Activated naive CD4-positive, alpha-beta T cell treated with Interleukin-2 at 50 U/mL for 16 hours (primary cell): ENCODE measurements around the gene TUT4.

ENCODE experiments used
- DNase-seq: peaks from one replicate; pipeline ENCODE4 v3.0.0-alpha.2; 2020

Gene TUT4

DNA sequence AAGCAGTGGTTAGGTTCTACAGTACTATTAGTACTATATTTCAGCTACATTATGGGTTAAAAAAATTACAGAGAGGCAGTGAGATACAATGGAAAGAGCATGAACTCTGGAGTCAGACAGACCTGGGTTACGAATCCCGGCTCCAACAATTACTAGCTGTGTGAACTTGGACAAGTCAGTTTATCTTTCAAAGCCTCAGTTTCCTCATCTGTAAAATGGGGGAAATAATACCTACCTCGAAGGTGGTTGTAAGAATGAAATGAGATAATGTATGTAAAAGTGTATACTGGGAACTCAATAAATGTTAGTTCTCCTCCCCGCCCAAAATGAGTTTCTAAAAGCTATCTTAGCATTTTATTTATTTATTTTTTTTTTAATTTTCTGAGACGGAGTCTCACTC lies 89.0 kb downstream of the TUT4 start:
- DNase-seq: no peak

DNA sequence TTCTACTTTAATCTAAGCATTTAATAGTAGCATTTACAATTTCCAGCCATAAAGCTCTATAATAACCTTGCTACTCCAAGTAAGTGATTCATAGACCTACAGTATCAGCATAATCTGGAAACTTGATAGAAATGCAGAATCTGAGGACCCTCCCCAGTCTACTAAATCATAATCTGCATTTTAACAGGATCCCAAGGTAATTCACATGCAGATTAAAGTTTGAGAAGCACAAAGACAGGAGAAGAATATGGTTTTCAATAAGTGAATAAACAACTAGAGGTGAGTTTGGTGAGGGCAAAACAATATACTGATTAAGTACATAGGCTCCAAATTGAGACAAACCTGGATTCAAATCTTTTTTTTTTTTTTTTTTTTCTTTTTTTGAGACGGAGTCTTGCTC lies 91.1 kb downstream of the TUT4 start:
- DNase-seq: no peak

DNA sequence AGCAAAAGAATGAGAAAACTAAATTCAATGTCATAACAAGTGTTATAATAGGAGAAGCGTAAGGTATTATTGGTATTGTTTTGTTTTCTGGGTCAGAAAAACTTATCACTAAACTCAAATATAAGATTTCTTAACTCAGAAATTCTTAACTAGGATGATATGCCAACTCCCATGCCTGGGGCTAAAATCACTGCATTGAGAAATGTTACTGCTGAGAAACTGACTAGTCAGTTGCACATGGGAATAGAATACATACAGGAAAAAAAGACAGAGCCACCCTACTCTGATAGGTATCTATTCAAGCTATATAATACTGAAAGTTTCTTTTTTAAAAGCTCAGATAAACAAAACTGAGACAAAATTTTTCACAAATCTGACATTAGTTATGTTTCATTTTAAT lies 92.2 kb downstream of the TUT4 start:
- DNase-seq: no peak

DNA sequence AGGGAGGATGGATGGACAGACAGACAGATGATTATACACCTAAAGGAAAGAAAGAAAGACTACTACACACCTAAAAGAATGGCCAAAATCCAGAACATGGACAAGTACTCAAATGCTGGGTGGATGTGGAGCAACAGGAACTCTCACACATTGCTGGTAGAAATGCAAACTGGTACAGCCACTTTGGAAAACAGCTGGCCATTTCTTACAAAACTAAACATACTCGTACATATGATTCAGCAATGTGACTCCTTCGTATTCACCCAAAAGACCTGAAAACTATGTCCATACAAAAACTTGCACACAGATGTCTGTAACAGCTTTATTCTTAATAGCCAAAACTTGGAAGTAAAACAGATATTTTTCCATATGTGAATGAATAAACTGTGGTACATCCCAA lies 97.2 kb downstream of the TUT4 start:
- no peak for DNase-seq

DNA sequence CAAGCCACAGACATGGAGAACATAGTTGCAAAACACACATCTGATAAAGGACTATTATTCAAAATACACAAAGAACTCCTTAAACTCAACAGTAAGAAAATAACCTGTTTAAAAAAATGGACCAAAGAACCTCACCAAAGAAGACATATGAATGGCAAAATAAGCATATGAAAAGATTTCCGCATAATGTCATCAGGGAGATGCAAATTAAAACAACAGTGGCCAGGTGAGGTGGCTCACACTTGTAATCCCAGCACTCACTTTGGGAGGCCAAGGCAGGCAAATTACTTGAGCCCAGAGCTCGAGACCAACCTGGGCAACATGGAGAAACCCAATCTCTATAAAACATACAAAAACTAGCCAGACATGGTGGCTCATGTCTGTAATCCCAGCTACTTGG lies 98.1 kb downstream of the TUT4 start:
- no peak for DNase-seq

DNA sequence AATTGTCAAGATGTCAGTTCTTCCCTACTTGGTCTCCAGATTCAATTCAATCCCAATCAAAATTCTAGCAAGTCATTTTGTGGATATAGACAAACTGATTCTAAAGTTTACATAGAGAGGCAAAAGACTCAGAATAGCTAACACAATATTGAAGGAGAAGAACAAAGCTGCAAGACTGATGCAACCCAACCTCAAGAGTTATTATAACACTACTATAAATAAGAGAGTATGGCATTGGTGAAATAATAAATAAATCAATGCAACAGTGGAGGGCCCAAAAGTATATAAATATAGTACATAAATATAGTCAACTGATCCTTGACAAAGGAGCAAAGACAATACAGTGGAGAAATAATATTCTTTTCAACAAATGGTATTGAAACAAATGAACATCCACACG lies 98.8 kb downstream of the TUT4 start:
- DNase-seq: no peak

DNA sequence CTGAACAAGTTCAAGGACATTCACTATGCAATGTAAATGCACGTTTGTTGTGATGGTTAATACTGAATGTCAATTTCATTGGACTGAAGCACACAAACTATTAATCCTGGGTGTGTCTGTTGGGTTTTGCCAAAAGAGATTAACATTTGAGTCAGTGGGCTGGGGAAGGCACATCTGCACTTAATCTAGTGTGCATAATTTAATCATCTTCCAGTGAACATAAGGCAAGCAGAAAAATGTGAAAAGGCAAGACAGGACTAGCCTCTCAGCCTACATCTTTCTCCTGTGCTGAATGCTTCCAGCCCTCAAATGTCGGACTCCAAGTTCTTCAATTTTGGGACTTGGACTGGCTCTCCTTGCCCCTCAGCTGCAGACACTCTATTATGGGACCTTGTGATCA lies 108.4 kb downstream of the TUT4 start:
- DNase-seq: no peak

DNA sequence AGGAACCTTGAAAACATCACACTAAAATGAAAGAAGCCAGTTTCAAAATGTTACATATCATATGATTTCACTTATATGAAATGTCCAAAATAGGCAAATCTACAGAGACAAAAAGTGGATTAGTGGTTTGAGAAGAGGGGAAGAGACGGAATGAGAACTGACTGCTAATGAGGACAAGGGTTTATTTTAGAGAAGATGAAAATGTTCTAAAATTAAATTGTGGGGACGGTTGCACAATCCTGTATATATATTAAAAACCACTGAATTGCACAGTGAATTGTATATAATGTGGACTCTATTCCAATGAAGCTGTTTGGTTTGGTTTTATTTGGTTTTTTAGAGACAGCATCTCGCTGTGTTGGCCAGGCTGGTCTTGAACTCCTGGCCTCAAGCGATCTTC lies 112.9 kb downstream of the TUT4 start:
- no peak for DNase-seq

DNA sequence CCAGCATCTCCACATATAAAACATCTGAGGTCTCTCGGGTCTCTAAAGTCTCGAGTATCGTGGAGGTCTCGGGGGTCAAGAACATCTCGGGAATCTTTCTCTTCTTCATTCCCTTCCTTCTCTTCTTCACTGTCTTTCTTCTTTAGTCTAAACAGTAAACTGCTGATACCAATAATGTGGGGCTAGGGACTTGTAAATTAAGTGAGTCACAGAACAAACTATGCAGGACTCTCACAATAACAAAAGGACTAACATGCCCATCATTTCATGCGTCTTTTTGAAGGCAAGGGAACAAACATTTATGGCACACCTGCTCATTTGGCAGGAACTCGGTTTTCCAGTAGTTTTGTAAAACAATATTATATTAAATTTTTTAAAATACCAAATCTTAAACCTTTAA lies 116.1 kb downstream of the TUT4 start:
- no peak for DNase-seq

DNA sequence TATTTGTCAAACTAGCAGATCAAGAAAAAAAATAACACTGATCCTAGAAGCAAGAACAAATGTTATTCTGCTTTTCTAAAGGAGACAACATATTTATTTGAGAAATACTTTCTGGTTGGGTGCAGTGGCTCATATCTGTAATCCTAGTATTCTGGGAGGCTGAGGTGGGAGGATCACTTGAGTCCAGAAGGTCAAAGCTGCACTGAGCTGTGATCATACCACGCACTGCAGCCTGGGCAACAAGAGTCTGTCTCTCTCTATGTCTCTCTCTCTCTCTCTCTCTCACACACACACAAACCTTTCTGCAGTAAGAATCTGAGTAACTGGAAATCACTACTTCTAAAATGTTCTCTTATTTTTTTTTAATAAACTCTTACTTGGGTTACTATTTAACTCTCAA lies 117.2 kb downstream of the TUT4 start:
- DNase-seq: no peak

DNA sequence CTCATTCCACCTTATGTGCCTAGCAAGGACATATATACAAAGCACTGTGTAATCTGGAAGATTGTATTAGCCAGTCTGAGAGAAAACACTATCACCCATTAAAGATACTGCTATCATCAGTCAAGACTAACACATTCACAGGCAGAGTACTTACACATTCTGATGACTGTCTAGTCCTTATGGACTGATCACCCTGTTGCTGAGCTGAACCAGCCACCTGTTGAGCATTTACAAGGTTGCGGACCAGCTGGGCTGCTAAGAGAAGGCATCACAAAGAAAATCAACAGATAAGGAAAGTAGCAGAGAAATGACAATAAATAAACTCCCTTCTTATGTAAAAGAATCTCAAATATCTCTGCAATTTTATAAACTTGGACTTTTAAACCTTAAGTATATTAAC lies 117.7 kb downstream of the TUT4 start:
- no peak for DNase-seq

DNA sequence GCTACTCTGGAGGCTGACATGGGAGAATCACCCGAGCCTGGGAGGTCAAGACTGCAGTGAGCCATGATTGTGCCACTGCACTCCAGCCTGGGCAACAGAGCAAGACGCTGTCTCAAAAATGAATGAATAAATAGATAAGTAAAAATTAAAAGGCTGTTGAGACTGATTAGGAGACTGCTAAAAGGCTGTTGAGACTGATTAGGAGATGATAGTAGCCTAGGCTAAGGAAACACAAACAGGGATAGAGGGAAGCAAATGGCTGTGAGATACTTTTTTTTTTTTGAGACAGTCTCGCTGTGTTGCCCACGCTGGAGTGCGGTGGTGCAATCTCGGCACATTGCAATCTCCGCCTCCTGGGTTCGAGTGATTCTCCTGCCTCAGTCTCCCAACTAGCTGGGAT lies 120.1 kb downstream of the TUT4 start:
- no peak for DNase-seq

DNA sequence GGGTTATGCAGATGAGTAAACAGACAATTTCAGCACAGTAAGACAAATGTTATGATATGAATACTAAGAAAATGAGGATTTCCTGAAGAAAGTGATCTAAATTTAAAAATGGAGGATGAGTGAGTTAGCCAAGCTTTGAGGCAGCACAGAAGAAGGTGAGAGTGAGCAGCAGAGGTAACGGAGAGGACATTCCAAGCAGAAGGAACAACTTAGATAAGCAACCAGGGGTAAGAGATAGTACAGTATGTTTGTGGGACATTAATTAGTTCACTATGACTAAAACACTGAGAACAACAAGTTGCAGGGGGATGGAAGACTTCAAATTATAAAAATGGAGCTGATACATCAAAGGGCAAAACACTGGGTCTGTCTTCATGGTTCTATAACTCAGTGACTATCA lies 125.7 kb downstream of the TUT4 start:
- no peak for DNase-seq

DNA sequence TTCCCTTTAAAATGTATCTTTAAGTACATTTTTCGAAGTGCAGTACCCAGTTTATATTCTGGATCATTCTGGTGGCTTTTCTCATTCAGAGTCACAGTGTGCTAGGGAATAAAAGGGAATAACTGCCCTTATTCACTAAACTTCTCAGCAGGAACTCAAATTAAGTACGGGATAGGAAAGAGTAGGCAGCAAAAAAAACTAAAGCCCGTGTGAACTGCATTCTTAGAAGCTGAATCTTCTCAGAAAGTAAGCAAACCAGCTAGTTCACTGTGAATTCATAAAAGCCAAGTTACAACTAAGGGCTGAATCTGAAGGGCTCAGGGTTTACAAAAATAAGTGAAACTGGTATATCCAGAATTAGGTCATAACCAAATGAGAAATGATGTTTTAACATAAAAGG lies 126.5 kb downstream of the TUT4 start:
- DNase-seq: no peak

DNA sequence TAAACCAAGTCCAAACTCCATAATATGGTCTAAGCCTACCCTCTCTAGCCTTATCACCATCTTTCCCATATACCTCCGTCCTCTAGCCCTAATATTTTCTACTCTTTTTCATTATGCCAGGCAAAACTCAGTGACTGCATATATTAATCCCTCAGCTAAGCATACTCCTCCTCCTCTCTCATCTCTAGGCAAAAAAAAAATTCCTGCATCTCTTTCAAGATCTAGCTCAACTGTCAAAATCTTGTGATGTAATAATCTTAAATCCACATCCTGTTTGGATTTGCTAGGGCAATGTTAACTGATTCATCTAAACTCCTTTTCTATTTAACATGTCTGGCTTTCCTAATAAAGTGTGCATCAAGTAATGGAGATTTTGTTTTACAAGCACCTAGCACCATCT lies 128.1 kb downstream of the TUT4 start:
- DNase-seq: no peak

DNA sequence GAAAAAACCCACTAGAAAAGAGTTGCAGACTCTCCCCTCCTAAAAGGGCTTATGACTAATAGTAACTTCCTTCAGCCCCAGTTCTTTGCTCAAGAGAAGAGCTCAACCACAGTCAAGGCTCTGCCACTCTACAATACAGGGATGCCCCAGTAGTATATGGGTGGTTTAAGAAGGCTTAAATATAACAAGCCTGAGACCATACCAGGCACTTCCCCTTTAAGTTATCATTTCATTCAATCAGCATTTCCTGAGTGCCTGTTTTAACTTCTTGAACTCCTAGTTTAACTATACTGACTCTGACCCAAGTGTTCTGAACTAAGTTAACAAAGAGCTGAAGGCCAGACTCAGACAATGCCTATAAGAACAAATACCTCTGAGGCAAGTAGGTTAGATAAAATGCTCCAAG lies 128.7 kb downstream of the TUT4 start:
- peak; percentile 21 for DNase-seq

DNA sequence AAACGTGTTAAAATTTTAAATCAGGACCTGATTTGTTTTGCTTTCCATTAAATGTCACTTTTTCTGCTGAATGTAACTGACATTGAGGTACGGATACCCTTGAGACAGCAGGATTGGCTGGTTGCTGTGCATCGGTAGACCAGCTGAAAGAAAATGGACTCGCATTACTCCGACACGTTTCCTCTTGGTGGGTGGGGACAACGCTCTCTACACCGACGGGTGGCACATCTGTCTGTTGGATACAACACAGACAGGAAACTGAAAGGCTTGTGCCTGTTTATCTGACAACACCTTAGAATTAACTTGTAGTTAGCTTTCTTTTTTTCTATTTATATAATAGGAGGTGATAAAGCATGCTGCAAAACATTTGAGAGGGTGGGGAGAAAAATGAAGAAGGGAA lies 129.1 kb downstream of the TUT4 start:
- peak; percentile 67 for DNase-seq

DNA sequence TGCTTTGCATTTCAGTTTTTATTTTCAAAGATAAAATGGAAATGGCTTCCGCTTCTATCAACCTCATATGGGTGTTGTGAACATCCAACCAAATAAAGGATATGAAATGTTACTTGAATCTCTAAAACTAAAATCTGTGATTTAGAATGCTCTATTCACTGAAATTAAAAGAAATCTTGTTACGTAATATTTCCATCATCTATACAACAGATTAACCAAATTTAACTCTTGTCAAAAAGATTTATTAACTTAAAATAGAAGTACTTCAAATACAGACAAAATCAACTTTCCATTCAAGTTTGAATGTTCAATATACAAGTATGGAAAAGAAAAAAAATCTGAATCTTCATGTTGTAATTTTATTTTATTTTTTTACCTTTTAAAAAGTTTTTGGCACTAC lies 129.8 kb downstream of the TUT4 start:
- no peak for DNase-seq

DNA sequence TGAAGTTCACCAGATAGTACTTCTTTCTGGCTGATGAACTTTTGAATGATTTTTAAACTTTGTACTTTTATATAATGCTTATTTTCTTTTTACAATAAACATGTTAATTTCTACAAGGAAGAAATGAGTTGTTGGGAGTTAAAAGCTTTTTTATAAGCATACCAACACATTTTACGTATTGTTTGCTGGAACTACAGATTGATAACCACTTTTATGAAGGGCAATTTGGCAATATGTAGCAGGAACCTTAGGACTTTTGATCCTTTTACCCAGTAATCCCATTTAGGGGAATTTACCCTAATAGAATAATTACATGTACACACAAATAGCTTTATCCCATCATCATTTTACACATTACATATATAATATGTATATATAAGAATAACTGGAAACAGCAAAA lies 132.2 kb downstream of the TUT4 start:
- no peak for DNase-seq

DNA sequence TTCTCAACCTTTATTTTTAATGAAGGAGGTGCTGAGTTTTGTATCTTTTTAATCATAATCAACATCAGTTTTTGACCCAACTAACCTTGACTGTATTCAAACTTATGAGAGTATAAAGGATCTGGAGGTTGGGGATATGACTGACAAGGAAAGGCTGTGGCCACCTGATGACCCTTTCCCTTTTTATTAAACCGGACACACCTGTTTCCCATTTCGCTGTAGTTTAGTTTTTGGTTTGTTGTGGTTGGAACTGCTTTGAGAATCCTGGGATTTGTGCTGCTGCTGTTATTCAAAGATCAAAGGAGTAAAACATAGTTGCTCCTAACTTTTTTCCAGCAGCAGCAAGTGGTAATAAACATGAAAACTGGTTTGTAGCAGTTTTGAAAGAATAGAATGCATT lies 136.1 kb downstream of the TUT4 start:
- DNase-seq: no peak

DNA sequence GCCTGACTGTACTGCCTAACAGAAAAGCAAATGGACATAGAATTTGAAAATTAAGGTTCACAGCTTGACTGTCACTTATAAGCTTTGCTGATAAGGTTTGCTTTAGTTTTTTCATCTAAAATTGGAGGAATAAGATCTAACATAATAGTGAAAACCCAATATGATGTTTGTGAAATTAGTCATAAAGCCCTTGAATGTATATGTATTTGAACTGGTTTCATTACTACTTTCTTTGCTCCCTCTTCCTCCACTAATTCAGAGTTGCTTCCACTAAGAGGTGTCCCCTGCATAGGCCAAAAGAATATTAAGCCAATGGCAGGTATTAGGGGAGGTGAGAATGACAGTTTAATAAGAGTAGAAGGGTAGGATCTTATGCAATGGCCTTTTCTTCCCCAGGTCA lies 137.9 kb downstream of the TUT4 start:
- no peak for DNase-seq

DNA sequence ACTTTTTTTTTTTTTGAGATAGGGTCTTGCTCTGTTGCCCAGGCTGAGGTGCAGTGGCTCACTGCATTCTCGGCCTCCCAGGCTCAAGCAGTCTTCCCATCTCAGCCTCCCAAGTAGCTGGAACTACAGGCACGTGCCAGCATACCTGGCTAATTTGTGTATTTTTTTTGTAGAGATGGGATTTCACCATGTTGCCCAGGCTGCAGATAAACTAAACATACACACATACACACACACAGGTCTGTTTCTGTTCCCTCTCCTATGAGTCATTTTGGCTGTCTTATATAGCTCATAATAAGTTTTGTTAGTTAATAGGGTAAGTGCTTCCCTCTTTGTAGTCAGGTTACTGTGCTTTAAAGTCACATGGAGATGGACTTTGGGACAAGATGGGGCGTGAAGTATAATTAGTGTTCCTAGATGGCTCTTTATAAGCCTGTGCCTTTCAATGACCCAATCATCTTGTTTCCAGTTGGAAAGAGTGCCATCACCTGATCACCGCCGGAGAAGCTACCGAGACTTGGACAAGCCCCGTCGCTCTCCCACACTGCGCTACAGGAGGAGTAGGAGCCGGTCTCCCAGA lies 139.4 kb downstream of the TUT4 start:
- no peak for DNase-seq

DNA sequence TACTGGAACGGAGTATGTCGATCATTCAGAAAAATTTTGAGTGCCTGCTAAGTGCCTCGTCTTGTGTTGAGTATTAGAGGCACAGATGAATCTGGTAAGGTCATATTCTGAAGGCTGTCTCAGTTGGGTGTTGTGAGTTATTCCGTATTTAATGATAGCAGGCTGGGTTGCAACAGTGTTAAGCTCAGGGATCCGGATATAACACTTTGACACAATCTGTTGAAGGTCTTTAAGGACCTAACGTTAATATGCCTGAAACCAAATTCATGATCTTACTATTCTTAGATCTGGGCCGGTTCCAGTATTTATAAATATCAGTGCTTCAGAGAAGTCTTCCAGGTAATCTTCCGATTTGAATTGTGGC lies 147.9 kb downstream of the TUT4 start:
- no peak for DNase-seq

DNA sequence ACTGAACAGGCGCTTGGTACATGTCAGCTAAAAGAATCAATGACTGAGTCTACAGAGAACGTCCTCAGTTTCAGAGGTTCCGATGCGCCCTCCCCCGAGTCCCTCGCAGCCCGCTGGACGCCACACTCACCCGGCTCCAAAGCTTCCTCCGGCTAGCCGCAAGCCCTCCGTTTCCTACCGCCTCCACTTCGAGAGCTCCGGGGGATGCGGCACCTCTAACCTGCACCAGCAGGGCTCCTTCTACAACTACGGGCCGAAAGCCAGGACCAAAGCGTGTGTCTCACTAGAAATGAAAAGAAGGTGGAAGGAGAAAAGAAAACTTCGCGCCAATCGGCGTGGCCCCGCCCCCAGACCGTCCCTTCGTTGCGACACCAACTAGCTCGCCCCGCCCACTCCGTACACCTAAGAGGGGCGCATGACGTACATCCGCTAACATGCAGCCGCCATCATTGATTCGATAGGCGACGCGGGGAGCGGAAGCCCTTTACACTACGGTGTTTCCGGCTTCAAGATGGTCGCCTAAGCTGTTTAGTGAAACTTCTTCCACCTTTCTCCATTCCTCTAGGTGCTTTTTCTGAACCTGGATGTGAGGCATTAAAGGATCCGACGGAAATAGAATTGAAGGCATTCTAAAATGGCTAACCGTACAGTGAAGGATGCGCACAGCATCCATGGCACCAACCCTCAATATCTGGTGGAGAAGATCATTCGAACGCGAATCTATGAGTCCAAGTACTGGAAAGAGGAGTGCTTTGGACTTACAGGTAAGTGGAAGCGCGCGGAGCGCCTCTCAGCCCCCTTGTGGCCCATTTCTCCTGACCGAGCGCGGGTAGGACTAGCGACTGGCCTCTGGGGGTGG lies 148.5 kb downstream of the TUT4 start, which contains the start of the genes ORC1 and PRPF38A:
ORC1 (minus strand) TSS at position 308 of the 859 bp plus-strand sequence. CDS start 2,200 bp downstream, outside the sequence.
PRPF38A (plus strand) TSS at position 487 of the 859 bp plus-strand sequence; CDS start at position 635, 148 bp downstream.
- DNase-seq: peak; percentile 98
